Stimulated activated CD4-positive, alpha-beta T cell treated with anti-CD3 and anti-CD28 coated beads, Interleukin-15, amount 100 ng/mL, for 1 hour (primary cell): ENCODE results near the gene APBA2.

Experiments used
- DNase-seq, 2 donors: peaks; one replicate each; pipeline ENCODE4 v3.0.0-alpha.2; 2020; ENCODE audit warnings: low read depth in 1 of 2, low spot score in 1 of 2

The APBA2 gene

GRCh38 chr15:29072444-29072843 is 186.7 kb downstream of the APBA2 start:
- DNase-seq = no peak

GRCh38 chr15:29074045-29074444 is 188.3 kb downstream of the APBA2 start:
- no peak for DNase-seq

GRCh38 chr15:29078541-29078940 is 192.8 kb downstream of the APBA2 start:
- no peak for DNase-seq

GRCh38 chr15:29079479-29079878 is 193.7 kb downstream of the APBA2 start:
- DNase-seq = no peak

GRCh38 chr15:29081781-29082180 is 196.0 kb downstream of the APBA2 start:
- DNase-seq = no peak

- no peak for DNase-seq
Observed at GRCh38 chr15:29083161-29083560, 197.4 kb downstream of the APBA2 start.

- DNase-seq = no peak
Observed at GRCh38 chr15:29083858-29084257, 198.1 kb downstream of the APBA2 start.

GRCh38 chr15:29086001-29086400 is 200.2 kb downstream of the APBA2 start:
- no peak for DNase-seq

- no peak for DNase-seq
Observed at GRCh38 chr15:29086891-29087290, 201.1 kb downstream of the APBA2 start.

- no peak for DNase-seq
Observed at GRCh38 chr15:29087521-29088285, 201.9 kb downstream of the APBA2 start.

GRCh38 chr15:29088666-29089065 is 202.9 kb downstream of the APBA2 start:
- no peak for DNase-seq

GRCh38 chr15:29089731-29090616 is 204.2 kb downstream of the APBA2 start:
- DNase-seq = no peak

GRCh38 chr15:29090617-29091466 is 205.1 kb downstream of the APBA2 start:
- peak in 1 of 2 donors; percentile 27 for DNase-seq

GRCh38 chr15:29091666-29092065 is 205.9 kb downstream of the APBA2 start:
- no peak for DNase-seq

GRCh38 chr15:29092376-29093064 is 206.7 kb downstream of the APBA2 start:
- DNase-seq = no peak

GRCh38 chr15:29093065-29093435 is 207.3 kb downstream of the APBA2 start:
- DNase-seq = no peak

GRCh38 chr15:29093696-29094343 is 208.0 kb downstream of the APBA2 start:
- DNase-seq = no peak

GRCh38 chr15:29094711-29095110 is 208.9 kb downstream of the APBA2 start:
- DNase-seq = no peak

GRCh38 chr15:29095746-29096145 is 210.0 kb downstream of the APBA2 start:
- DNase-seq = no peak

GRCh38 chr15:29097168-29097567 is 211.4 kb downstream of the APBA2 start:
- DNase-seq = no peak
